ENCODE data around the gene ABHD13.
"Not testable (repeated sequence)": the region's sequence is repeated elsewhere in the genome, so short reads cannot be mapped to it uniquely, and the experiment has no call there.

Gene ABHD13

DNA sequence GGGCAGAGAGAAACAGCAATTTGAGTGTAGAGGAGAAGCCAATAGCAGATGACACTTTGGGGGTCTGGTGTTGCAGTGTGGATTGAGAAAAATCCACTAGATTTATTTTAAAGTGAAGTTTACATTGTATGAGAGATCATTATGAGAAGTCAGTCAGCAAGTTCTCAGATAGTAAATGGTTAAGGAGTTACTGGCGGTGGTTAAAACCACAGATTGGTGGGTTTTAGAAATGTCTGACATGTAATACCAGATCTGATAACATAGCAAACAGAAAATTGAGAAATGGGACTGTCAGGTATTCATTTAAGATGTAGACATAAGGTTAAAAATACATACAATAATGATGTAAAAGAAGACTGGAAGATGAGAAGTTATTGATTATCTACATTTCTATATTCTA lies 7.2 kb downstream of the ABHD13 start:
- DNase-seq, result no peak

DNA sequence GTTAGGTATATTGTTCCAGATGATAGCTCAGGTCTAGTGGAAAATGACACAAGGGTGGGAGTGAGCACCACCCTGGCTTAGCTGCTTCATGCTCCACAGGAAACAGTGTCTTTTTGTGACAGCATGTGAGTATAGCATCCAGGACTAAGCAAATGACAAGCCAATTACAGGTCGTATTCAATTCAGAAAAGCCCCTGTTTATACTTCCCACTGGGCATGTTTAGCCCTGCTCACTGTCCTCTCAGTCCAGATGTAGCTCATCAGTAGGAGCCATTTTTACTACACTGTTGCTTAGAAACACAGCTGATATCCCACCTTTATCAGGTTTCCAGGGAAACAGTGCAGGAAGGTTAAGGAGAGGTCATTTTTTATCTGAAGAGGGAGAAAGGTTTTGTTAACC lies 8.0 kb downstream of the ABHD13 start:
- DNase-seq, result no peak

DNA sequence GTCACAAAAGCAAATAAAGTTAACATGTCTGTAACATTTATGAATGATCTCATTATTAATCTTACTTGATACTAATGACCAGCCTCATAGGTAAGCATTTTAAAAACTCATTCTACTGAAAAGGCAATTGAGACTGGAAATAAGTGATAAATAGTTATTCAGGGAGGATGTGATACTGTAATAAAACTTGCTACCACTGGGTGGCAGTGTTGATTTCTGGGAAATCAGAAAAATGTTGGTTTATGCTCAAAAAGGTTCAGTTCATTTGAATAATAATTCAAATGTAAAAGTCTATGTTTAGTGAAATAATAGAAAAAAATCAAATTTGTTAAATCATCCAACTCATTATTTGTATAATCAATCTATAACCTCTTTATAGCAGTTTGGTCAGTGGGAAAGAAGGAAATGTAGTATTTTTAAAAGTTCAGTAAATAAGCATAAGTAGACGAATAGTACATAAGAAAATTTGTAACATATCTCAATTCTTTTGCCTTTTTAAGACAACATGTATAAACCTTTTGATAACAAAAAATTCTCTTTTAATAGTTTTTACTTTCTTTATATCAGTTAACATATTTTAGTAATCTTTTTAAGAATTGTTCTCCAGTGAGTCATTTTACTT lies 9.6 kb downstream of the ABHD13 start:
- DNase-seq, result no peak

DNA sequence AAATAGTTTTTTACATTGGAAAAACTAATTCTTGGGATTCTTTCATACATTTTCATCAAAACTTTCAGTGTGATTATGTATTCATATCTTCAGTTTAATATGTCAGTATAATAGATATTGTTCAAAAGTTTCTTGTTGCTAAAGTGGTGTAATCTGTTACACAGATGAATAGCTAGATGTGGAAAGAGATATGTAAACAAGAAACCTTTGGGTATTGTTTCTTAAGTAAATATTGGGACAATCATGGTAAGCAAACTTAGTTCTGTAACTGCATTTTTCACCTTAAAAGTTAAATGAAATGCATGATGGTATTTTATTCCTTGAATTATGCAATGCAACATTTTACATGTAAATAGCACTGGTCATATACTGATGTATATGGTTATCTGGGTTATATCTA lies 12.2 kb downstream of the ABHD13 start:
- DNase-seq, result no peak

DNA sequence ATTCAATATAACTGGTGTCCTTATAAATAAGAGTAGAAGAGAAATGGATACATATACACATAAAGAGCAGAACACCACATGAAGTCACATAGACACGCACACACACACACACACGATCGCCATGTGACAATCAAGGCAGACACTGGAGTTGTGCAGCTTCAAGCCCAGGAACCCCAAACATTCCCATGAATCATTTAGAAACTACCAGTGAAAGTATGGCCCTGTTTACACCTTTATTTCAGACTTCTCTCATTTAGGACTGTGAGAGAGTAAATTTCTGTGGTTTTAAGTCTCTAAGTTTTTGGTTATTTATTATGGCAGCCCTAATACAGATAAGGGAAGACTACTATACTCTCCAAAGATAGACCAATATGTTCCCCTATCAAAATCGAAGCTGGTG lies 31.0 kb downstream of the ABHD13 start:
- DNase-seq, result no peak

DNA sequence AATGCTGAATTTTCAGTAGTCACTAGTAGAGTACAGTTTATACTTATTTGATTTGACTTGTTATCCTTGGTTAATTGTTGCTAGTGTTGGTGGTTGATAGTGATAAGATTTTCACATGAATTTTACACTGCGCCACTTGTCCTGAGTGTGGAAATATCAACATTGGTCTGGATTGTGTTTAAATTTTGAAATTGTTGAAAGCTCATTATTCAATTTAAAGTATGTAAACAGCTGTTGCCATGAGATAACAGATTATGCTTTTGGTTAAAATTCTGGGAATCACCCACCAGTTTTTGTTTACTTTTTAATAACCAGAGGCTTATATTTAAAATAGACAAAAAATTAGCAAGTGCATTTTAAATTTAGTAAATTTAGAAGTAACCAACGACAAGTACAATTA lies 39.1 kb downstream of the ABHD13 start:
- DNase-seq, result no peak

DNA sequence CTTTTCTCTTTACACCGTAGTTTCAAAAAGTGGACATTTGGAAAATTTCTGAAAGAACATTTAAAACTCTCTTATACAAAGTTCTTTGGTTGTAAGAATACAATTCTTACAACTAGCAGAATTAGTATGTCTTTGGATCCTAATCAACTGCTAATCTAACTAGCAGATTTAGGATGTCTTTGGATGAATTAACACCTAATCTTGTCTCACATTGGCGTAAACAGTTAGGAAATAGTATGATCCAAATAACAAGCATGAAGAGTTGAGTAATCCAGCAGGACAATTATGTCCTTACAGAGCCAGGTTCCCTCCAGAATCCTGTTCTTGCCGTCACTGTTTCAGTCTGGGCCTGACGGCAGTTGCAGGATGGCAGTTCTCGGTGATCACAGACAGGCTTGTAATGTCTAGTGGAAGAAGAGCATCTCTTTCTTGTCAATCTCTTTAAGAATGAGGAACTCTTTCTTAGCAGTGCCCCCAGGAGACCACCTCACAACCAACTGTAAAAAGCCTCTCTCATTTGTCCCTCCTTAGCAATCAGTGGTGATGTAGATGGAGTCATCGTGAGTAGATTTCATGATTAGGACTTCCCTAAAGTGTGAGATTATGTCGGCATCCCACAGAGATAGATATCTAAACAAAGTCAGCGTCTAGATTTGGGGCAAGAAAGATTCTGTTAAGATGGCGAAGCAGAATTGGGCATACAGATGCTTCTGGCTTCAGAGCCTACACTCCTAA lies 45.6 kb downstream of the ABHD13 start:
- DNase-seq, result no peak

DNA sequence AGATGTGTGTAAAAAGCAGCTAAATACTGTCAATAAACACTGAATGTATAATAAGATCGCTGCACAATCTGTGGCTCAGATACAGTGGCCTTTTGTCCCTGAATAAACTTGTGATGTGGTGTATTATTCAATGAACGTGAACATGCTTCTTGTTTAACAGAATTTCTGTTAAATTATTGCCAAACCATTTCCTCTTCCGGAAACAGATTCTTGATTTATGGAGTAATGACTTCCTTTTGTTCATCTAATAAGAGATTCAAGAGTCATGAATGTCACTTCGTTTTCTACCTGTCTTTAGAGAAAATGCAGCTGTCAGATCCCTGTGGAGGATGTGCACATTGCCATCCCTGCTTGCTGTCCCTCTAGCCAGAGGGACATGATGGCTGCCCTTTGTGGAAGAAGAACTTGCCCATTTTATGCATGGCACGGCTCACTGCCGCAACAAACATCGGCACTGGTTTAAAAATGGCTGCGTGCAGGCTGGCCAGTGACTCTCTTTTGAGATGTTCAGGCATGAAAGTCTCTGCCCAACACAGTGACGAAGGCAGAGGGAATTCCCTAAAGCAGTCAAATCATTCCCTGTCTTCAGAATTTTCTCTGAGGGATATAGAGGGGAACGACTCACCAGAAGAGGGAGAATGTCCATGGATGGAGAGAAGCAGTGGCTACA lies 48.3 kb downstream of the ABHD13 start:
- no peak for DNase-seq

DNA sequence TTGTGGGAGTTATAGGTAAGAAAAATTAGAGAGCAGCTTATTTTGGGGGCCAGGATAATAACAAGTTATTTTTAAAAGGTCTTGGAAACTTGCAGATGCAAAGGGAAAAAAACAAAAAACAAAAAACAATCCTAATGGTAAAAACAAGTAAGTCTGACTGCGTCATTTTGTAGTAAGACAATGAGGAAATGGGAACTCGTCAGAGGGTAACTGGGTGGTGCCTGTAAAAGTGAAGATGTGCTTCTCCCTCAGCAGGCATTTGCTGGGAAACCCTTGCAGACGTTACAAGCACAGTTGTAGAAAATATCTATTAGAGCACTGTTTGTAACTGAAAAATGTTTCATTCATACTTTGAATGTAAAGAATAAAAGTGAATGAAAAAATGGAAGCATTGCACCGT lies 49.2 kb downstream of the ABHD13 start:
- DNase-seq, result no peak

DNA sequence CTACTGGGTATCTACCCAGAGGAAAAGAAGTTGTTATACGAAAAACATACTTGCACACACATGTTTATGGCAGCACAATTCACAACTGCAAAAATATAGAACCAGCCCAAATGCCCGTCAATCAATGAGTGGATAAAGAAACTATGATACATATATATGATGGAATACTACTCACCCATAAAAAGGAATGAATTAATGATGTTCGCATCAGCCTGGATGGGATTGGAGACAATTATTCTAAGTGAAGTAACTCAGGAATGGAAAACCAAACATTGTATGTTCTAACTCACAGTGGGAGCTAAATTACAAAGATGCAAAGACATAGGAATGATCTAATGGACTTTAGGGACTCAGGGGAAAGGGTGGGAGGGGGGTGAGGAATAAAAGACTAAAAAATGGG lies 49.7 kb downstream of the ABHD13 start:
- DNase-seq, result not testable (repeated sequence)

DNA sequence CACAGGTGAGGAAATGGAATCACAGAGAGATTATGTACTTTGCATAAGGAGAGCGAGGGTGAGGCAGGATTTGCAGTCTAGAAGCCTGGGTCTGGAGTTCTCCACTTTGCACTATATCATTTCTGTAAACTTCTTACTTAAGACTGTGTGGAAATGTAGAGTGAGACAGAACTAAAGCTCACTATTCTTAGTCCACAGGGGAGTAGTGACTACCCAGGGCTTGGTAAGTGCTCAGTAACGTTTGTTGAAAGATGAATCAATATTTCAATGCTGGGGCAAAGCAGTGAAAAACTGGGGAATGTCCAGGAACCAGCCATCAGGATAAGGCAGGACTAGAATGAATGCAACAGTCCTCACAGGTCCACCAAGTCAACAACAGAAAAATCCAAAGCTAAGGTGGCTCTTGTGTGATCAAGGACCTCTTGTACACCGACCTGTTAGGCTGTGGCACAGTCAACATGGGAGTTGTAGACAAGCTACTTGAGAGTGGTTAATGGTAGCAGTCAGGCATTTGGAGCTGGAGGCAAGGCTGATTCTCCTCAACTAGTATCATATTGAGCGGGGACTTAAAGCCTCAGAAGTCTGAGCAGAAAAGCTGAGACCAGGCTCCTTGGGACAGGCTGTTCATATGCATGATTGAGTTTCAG lies 50.4 kb downstream of the ABHD13 start:
- no peak for DNase-seq

DNA sequence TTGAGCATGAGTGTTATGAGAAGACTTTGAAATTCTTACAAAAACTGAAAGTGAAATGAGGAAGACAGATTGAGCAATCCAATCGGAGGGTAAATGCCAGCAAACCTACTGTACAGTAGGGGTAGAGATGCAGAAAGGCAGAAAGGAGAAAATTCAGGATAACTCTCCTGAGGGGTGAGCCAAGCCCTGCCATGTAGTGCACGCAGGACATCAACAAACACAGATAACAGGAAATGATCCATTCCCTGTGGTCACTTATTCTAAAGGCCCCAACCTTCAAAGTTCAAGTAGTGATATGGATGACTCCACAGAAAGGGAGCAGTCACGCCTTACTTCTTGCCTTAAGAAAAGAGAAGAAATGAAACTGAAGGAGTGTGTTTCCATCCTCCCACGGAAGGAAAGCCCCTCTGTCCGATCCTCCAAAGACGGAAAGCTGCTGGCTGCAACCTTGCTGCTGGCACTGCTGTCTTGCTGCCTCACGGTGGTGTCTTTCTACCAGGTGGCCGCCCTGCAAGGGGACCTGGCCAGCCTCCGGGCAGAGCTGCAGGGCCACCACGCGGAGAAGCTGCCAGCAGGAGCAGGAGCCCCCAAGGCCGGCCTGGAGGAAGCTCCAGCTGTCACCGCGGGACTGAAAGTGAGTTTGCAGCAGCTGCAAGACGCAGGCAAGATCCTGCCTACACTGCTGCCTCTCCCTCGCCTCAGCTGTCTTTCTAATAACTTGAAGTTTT lies 51.6 kb downstream of the ABHD13 start, which contains the start of gene TNFSF13B:
Gene TNFSF13B, plus strand, starts transcription at position 118 of the 728 bp plus-strand sequence. Its CDS starts 178 bp downstream, at position 296.
- peak; percentile 29 for DNase-seq

DNA sequence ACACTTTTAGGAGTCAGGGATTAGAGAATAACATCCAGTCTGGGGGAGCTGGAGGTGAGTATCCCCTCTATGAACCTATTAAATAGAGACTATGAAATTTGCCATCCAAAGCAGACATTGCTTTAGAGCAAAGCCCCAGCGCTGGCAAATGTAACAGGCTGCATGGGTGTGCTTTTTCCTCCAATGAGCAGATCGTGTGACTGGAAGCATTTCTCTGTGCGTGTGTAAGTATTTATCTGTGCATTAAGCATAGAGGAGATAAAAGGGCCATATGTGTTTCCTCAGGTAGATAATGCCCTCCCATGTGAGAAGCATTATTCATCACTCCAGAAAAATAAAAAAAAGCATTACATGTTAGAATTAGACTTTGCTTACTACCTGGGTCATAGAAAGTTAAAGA lies 52.2 kb downstream of the ABHD13 start:
- DNase-seq, result no peak

DNA sequence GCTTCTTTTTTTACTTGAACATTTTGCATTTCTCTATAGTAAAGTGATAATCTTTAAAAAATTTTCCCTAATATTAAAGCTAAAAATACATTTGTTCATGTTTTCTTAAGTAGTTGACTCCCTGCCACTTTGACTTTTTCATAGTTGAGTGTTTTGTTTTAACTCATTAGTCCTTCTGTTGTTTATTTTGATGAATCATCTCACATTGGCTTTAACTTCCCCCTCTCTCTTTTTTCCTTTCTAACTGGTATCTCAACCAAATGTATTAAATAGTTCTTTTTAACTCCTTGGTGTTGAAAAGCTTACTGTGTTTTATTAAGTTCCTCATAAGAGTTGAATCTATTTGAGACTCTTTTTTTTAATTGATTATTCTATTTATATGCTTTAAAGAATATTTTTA lies 54.1 kb downstream of the ABHD13 start:
- DNase-seq, result no peak

DNA sequence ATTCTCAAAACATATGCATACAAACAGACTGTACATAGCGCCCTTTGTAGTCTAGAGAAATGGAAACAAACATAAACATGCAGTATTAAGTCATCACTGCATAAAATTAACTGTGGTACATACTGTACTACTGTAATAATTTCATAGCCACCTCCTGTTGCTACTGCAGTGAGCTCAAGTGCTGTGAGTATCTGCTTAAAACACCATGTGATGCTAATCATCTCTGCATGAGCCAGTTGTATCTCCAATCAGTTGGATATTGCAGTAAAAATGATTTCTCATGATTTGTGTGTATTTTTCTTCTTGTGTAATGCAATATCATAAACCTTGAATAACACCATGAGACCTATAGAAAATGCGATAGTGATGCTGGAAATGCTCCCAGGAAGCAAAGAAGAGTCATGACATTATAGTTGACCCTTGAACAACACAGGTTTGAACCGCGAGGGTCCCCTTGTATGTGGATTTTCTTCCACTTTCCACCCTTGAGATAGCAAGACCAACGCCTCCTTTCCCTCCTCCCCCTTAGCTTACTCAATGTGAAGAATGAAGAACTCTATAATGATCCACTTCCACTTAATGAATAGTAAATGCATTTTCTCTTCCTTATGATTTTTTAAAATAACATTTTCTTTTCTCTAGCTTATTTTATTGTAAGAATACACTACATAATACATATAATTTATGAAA lies 55.4 kb downstream of the ABHD13 start:
- no peak for DNase-seq

DNA sequence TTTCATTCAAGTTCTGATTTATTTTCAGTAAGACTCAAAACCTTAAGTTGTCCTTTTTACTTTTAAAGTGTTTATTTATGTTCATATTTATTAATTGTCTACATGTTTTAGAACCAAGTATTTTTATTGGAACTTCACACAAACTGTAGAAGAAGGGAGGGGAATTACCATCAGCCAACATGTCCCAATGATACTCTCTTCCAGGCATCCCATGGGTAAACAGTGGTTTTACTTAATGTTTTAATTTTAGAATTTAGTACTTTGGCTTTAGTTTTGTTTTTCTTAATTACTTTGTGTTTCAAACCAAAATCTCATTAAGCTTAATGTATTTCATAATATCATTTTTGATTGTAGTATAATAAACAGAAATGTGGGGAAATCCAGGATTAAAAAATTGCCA lies 56.5 kb downstream of the ABHD13 start:
- DNase-seq, result no peak

DNA sequence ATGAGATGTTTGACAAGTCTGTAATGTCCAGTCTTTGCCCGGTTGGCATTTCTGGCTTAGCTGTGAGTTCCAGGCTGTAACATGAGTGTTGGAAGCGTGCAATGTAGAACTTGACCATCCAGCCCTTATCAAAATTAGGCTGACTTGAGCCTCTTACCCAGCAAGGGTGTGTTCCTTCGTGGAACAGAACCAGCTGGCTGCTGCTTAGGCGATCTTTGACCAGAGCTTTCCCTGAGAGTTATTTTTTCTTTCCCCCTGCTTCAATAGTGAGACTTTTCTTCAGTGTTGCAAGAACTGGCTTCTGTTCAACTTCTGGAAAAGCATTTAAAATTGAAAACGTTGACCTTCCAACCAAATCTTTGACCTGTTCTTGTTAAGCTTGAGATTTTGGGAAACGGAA lies 57.9 kb downstream of the ABHD13 start:
- no peak for DNase-seq

DNA sequence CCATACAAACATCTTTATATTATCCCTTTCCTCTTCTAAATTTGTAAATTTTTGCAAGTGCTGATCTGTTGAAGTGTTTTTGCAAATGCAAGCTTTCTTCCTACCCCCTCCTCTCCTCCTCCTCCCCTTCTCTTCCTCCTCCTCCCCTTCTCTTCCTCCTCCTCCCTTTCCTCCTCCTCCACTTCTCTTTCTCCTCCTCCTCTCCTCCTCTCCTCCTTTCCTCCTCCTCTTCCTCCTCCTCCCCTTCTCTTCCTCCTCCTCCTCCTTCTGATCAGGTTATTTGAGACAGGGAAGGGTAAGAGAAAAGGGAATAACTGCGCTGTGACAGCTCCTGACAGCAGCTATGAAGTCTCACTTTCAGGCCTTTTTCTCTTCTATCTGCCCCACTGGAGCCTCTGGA lies 60.3 kb downstream of the ABHD13 start:
- DNase-seq, result no peak

DNA sequence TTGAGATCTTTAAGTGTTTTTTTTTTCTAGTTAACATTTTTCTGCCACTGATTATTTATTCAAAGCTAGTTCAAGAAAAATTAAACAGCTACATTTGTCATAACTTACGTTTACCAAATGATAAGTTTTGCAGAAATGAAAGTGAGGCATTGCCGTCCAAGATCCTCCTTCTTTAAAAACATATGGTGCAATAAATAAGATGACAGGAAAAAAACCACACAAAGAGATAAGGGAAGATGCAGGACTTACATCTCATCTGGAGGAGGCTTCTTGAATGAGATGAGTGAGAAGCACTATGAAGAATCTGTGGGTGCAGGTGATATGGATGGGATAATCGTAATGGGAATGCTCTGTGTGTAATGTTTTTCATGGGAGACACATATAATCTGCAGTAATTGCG lies 63.7 kb downstream of the ABHD13 start:
- DNase-seq, result no peak

DNA sequence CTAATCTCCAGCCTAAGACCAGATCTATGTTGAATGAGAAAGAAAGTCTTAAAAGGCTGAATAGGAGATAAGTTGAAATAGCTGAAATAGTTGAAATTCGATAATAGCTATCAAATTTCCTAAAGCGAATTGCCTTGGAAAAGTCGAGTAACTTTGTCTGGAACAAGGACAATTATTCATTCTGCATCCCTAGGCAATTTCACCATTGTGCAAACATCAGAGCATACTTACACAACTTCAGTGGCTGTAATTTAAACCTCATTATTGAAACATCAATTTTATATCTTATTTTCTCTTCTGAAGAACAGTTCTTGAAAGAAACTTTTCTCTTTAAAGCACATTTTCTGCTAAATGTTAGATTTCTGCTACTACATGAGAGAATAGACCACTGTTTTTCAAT lies 64.9 kb downstream of the ABHD13 start:
- no peak for DNase-seq

Data from T-helper 9 cell (primary cell).